HG03066 (cell line): ENCODE measurements around the gene STRA6.
"Not testable (repeated sequence)": the region's sequence is repeated elsewhere in the genome, so short reads cannot be mapped to it uniquely, and the experiment has no call there.

ENCODE experiments used
- ATAC-seq: cut with Tn5 transposase; IDR thresholded peaks from one replicate; pipeline ENCODE4 v1.9.1; 2021; ENCODE audit warnings: low read depth; ENCODE audit not compliant: unreplicated experiment

Gene STRA6

DNA sequence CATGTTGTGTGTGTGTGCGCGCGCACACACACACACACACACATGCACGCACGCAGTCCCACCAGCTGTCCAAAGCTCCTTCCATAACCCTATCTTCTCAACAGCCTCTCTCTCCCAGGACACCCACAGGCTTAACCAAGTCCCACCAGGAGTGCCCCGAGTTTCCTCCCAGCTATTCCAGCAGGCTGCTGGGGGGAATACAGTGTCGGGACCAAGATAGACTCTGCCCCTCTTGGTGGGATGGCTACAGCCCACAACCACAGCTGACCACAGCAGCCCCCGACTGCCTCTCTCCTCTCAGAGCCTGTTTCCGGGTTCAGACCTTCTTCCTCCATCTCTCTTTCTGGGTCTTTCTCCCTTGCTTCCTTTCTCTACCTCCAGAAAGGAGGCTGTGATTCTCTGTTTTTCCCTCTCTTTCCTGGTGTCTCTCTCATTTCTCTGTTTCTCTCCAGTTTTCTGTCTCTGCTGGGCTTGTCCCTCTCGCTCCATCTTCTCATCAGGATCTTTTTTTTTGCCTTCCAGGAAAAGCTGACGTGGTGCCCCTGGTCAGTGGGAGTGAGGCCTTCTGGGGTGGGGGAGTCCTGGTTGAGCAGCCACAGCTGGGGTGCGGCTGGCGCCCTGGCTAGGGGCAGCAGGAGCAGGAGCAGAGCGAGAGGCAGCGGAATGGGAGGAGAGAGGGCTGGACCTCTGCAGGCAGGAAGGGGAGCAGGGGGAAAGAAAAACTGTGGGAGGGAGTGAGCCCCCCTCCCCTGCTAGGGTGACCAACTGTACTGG lies 32.3 kb downstream of the STRA6 start:
- no peak for ATAC-seq

GRCh38 chr15:74168711-74169126 lies 33.9 kb downstream of the STRA6 start:
- ATAC-seq, result no peak

- ATAC-seq, result no peak
Observed at GRCh38 chr15:74167891-74168331, 34.7 kb downstream of the STRA6 start.

- ATAC-seq, result no peak
Observed at GRCh38 chr15:74165461-74165860, 37.1 kb downstream of the STRA6 start.

DNA sequence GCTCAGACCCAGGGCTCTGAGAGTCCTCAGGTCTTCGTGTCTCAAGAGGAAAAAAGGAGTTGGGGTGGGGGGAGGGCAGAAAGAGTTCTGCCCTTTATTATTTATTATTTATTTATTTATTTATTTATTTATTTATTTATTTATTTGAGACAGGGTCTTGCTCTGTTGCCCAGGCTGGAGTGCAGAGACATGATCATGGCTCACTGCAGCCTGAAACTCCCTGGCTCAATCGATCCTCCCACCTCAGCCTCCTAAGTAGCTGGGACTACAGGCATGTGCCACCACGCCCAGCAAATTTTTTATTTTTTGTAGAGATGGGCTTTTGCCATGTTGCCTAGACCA lies 40.4 kb downstream of the STRA6 start:
- ATAC-seq, result not testable (repeated sequence)

- not testable (repeated sequence) for ATAC-seq
Observed at GRCh38 chr15:74160390-74160789, 42.2 kb downstream of the STRA6 start.

DNA sequence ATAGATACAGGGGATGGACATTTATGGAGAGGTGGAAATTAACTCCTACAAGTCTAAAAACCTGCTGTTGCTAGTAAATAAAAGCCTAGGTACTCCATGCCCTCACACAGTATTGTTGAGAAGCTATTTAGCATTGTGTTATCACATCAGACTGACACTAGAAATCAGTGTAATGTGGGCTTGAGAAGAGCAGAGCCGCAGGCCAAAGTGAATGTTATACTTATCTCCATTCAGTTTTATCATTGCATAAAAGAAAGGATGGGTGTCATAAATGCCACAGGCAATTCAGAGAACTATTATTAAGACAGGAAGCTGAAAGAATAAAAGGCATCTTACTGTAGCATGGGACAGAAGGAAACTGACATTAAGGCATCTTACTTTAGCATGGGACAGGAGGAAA lies 42.8 kb downstream of the STRA6 start:
- no peak for ATAC-seq

GRCh38 chr15:74158855-74159650 lies 43.5 kb downstream of the STRA6 start:
- ATAC-seq, result no peak

DNA sequence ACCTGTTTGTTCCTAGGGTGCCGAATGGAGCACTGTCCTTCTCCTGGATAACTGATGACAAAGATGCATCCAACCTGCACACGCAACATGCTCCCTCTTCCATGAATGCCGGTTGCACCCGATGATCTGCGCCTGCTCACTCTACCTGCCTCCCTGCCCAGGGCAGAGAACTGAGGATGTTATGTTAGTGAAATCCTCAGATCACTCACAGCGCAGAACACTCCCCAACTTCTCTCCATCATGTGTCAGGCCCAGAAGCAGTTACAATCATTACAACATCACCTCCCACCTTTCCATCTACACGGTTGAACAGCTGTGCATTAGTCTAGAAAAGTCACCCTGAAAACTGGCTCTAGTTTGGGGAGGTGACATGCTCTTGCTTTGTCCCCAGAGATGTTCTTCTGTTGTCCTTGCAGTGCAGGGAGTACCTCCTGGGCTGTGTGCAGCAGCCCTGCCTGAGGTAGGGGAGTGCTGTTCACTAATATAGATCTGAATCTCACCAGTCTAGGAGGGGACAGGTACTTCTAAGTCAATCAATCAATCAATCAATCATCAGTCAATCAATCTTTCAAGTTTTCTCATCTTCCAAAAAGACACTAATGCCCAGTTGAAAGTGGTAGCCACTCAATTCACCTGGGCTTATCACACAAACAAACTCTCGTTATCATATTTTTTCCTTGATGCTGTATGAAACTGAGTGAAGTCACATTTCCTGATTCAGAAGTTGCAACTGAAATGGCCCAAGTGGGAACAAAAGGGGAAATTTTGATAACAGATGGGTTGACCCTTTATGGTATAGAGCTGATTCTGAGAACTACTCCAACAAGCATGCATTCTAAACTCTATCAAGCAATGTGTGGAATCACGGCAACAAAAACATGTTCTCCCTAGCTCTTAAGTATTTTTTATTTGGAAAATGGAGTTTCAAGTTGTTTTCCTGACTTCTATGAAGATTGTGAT lies 44.4 kb downstream of the STRA6 start:
- ATAC-seq, result no peak

GRCh38 chr15:74156678-74157411 lies 45.7 kb downstream of the STRA6 start:
- ATAC-seq, result no peak

GRCh38 chr15:74155766-74156417 lies 46.7 kb downstream of the STRA6 start:
- ATAC-seq, result no peak

DNA sequence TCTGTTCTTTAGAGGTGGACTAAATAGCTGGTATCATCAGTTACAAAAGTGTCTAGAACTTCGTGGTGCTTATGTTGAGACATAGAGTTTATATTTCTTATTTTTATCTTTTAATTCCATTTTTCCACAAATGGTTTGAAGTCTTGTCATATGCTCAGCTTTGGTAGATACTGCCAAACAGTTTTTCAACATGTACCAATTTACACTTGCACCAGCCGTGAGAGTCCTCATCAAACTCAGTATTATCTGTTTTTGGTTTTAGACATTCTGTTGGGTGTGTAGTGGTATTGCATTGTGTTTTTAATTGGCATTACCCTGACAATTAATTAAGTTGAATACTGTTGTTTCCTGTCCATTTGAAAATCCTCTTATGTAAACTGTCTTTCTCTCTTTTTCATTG lies 55.5 kb downstream of the STRA6 start:
- ATAC-seq, result no peak

DNA sequence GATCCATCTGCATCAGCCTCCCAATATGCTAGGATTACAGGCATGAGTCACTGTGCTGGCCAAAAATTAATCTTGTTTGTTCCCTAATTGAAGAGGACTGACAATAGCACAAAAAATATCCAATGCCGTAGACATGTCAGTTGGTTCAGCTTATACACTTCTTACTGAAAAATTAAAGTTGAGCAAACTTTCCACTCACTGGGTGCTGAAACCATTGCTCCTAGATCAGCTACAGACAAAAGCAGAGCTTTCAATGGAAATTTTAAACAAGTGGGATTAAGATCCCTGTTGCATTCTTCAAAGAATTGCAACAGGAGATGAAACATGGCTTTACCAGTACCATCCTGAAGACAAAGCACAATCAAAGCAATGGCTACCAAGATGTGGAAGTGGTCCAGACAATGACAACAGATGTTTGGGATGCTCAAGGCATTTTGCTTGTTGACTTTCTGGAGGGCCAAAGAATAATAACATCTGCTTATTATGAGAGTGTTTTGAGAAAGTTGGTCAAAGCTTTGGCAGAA lies 56.2 kb downstream of the STRA6 start:
- ATAC-seq, result no peak

- ATAC-seq, result no peak
Observed at GRCh38 chr15:74144153-74144775, 58.3 kb downstream of the STRA6 start.

GRCh38 chr15:74141591-74141990 lies 61.0 kb downstream of the STRA6 start:
- ATAC-seq, result no peak

- no peak for ATAC-seq
Observed at GRCh38 chr15:74138642-74139041, 63.9 kb downstream of the STRA6 start.

GRCh38 chr15:74137537-74137894 lies 65.1 kb downstream of the STRA6 start:
- no peak for ATAC-seq

- no peak for ATAC-seq
Observed at GRCh38 chr15:74136814-74137536, 65.6 kb downstream of the STRA6 start.

- no peak for ATAC-seq
Observed at GRCh38 chr15:74136540-74136813, 66.1 kb downstream of the STRA6 start.
